PC-3 (cell line): ENCODE data around the gene ESR1. TPM values are rescaled to one million over a fixed set of nuclear protein-coding genes. Genes with fewer than 3 reads are reported as not detected.

Experiments
- ATAC-seq: fragments of 200-7000 bp; cut with Tn5 transposase; 2 replicates; pipeline ENCODE4 v1.9.1; 2020; ENCODE audit warnings: mild to moderate bottlenecking, moderate library complexity
- BruUV-seq: library from RNA; stranded (reverse); fragments of 400-500 nt; replicated peaks from 2 replicates; lab custom pipeline; 2021; lab: Mats Ljungman, UMichigan
- CTCF ChIA-PET: fragments of 300-600 bp; sonication (Branson Sonifier 250); formaldehyde crosslinking; loops from one replicate; lab custom pipeline; 2022; ENCODE audit warnings: antibody characterized with exemption; lab: Charles Lee
- POLR2A ChIA-PET: fragments of 300-600 bp; sonication (Branson Sonifier 250); formaldehyde crosslinking; loops from one replicate; lab custom pipeline; 2022; ENCODE audit warnings: antibody characterized with exemption; ENCODE audit not compliant: unreplicated experiment; lab: Charles Lee
- DNase-seq: peaks from one replicate; pipeline ENCODE4 v3.0.0-alpha.2; 2015
- H2AFZ ChIP-seq: fragments of 300-600 bp; sonication (generic); 2 replicates; pipeline ENCODE4 v1.6.0; 2016; ENCODE audit warnings: antibody characterized with exemption, low read length
- H3F3A ChIP-seq: fragments of 300-600 bp; sonication (generic); one replicate; pipeline ENCODE4 v1.6.0; 2017; ENCODE audit warnings: antibody characterized with exemption, low read length, control low read depth, mild to moderate bottlenecking; ENCODE audit not compliant: unreplicated experiment
- H3K27ac ChIP-seq: fragments of 300-600 bp; sonication (generic); 2 replicates; pipeline ENCODE4 v1.5.1; 2016; ENCODE audit warnings: mild to moderate bottlenecking, low read length
- H3K27me3 ChIP-seq: fragments of 300-600 bp; sonication (generic); 2 replicates; pipeline ENCODE4 v1.6.1; 2016; ENCODE audit warnings: low read length, mixed read lengths
- H3K36me3 ChIP-seq: fragments of 300-600 bp; sonication (generic); 2 replicates; pipeline ENCODE4 v1.6.1; 2016; ENCODE audit warnings: low read depth, mixed run types, low read length, mixed read lengths
- H3K4me1 ChIP-seq: fragments of 300-600 bp; sonication (generic); 2 replicates; pipeline ENCODE4 v1.5.1; 2016; ENCODE audit warnings: low read length; ENCODE audit not compliant: insufficient read depth
- H3K4me2 ChIP-seq: fragments of 300-600 bp; sonication (generic); 2 replicates; pipeline ENCODE4 v1.6.0; 2016; ENCODE audit warnings: low read length
- H3K4me3 ChIP-seq: fragments of 300-600 bp; sonication (generic); 2 replicates; pipeline ENCODE4 v1.5.1; 2016; ENCODE audit warnings: mild to moderate bottlenecking, low read length, mixed read lengths
- H3K79me2 ChIP-seq: fragments of 300-600 bp; sonication (generic); 2 replicates; pipeline ENCODE4 v1.6.1; 2017; ENCODE audit warnings: low read length, mixed read lengths
- H3K9ac ChIP-seq: fragments of 300-600 bp; sonication (generic); 2 replicates; pipeline ENCODE4 v1.6.0; 2016; ENCODE audit warnings: mild to moderate bottlenecking, low read length
- H3K9me2 ChIP-seq: fragments of 300-600 bp; sonication (generic); replicated peaks from 2 replicates; pipeline ENCODE4 v1.6.1; 2016; ENCODE audit warnings: mixed run types, low read length, mixed read lengths
- H3K9me3 ChIP-seq: fragments of 300-600 bp; sonication (generic); 2 replicates; pipeline ENCODE4 v1.6.1; 2016; ENCODE audit warnings: low read length, mixed read lengths
- H4K20me1 ChIP-seq: fragments of 300-600 bp; sonication (generic); 2 replicates; pipeline ENCODE4 v1.6.1; 2016; ENCODE audit warnings: low read length, mixed read lengths
- EZH2 ChIP-seq: fragments of 300-600 bp; sonication (generic); IDR thresholded peaks from one replicate; pipeline ENCODE4 v1.6.1; 2017; ENCODE audit warnings: antibody characterized with exemption, mild to moderate bottlenecking, low read length; ENCODE audit not compliant: unreplicated experiment
- EZH2phosphoT487 ChIP-seq: fragments of 300-600 bp; sonication (generic); IDR thresholded peaks from 2 replicates; pipeline ENCODE4 v1.6.1; 2018; ENCODE audit warnings: mild to moderate bottlenecking, antibody characterized with exemption, low read length, borderline replicate concordance
- intact Hi-C: fragments of 100-400 bp; cut with micrococcal nuclease; formaldehyde crosslinking; loops from 2 replicates; pipeline ENCODE4 v1.9.0; 2023
- total RNA-seq: library from RNA; depleted of rRNA; stranded (reverse); fragments of >200 nt; gene quantifications from 2 replicates; pipeline ENCODE4 v1.2.3, GENCODE V29; 2014
- TF ChIP-seq, protein P1 (sequence below): fragments of 300-600 bp; sonication (generic); conservative IDR thresholded peaks from 2 replicates; pipeline ENCODE4 v1.5.1; 2017; ENCODE audit warnings: antibody characterized with exemption, low read depth, mild to moderate bottlenecking, low read length

Gene ESR1
- total RNA-seq, 1 experiment from 2014 or later: 5.9 TPM

DNA sequence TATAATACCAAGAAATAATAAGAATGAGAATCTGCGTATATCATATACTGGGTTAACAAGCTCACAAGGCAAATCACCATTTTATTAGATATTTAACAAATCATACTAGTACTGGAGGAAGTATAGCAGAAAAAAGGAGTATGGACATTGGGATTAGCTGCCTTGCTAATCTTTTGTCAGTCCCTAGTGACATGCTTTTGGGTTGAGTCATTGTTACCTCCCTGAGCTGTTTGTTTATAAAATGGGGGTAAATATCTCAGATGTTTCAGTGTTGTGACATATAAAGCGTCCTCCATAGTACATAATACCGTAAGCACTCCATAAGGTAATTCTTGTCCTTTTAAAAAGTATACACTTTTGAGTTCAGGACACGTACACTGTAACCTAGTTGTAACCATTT lies 107.0 kb downstream of the ESR1 start:
- intact Hi-C loops: no loop called here
- POLR2A ChIA-PET: no interaction called here
- Histone ChIP-seq H3K36me3 (no peaks in the 10 kb centered on the region), H3K4me1 (peaks cover 55% of the 10 kb centered on the region), H3K9me2 (no peaks in the 10 kb centered on the region), H3K27ac (peak overlapping the region; percentile 88), H3K4me2 (peak overlapping the region; percentile 74), H2AFZ (peak overlapping the region; percentile 35; the same call in 1 of the 2 replicates), H3K9ac (peak overlapping the region; percentile 41; the same call in 1 of the 2 replicates), H3K27me3 (no peaks in the 10 kb centered on the region), H4K20me1 (no peaks in the 10 kb centered on the region), H3K4me3 (0 out of 2 replicates have a peak overlapping the region, but pooled peaks have one; percentile 35), H3F3A (no peaks in the 10 kb centered on the region), H3K9me3 (no peaks in the 10 kb centered on the region), H3K79me2 (no peaks in the 10 kb centered on the region)
- TF ChIP-seq, protein P1, sequence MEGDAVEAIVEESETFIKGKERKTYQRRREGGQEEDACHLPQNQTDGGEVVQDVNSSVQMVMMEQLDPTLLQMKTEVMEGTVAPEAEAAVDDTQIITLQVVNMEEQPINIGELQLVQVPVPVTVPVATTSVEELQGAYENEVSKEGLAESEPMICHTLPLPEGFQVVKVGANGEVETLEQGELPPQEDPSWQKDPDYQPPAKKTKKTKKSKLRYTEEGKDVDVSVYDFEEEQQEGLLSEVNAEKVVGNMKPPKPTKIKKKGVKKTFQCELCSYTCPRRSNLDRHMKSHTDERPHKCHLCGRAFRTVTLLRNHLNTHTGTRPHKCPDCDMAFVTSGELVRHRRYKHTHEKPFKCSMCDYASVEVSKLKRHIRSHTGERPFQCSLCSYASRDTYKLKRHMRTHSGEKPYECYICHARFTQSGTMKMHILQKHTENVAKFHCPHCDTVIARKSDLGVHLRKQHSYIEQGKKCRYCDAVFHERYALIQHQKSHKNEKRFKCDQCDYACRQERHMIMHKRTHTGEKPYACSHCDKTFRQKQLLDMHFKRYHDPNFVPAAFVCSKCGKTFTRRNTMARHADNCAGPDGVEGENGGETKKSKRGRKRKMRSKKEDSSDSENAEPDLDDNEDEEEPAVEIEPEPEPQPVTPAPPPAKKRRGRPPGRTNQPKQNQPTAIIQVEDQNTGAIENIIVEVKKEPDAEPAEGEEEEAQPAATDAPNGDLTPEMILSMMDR: no peak
- no peak for TF ChIP-seq EZH2
- no peak for TF ChIP-seq EZH2phosphoT487
- peak; percentile 84 for DNase-seq
- CTCF ChIA-PET: no interaction called here
- BruUV-seq: no TSS peak
- ATAC-seq: peak; percentile 59

DNA sequence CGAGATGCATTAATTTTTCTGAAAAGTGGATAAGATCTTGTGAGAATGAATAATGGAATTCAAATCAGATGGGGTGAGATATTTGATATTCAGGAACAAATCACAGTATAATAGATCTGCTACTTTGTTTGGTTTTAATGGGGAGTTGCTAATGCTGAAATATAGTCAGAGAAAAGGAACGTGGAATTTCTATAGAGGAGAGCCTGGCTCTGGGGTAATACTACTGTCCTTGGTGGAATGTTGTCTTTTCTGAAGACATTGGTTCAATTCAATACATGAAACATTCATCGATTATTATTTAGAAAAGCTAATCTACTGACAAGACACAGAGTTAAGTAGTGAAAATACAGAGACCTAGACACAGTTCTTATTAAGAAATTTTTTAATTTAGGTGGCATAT lies 108.6 kb downstream of the ESR1 start:
- Histone ChIP-seq H3K4me3 (no peak overlapping the region), H3K9ac (peak overlapping the region; percentile 48), H3K79me2 (no peaks in the 10 kb centered on the region), H3F3A (no peaks in the 10 kb centered on the region), H3K27me3 (no peaks in the 10 kb centered on the region), H3K9me3 (no peaks in the 10 kb centered on the region), H4K20me1 (no peaks in the 10 kb centered on the region), H2AFZ (no peak overlapping the region), H3K36me3 (no peaks in the 10 kb centered on the region), H3K9me2 (no peaks in the 10 kb centered on the region), H3K27ac (peak overlapping the region; percentile 88), H3K4me1 (peaks cover 55% of the 10 kb centered on the region), H3K4me2 (peak overlapping the region; percentile 74)
- intact Hi-C loops: no loop called here
- BruUV-seq: no TSS peak
- POLR2A ChIA-PET: no interaction called here
- ATAC-seq (no peak), DNase-seq (peak; percentile 15)
- CTCF ChIA-PET: no interaction called here
- TF ChIP-seq EZH2 (no peak), EZH2phosphoT487 (no peak)
- TF ChIP-seq, protein P1: no peak

DNA sequence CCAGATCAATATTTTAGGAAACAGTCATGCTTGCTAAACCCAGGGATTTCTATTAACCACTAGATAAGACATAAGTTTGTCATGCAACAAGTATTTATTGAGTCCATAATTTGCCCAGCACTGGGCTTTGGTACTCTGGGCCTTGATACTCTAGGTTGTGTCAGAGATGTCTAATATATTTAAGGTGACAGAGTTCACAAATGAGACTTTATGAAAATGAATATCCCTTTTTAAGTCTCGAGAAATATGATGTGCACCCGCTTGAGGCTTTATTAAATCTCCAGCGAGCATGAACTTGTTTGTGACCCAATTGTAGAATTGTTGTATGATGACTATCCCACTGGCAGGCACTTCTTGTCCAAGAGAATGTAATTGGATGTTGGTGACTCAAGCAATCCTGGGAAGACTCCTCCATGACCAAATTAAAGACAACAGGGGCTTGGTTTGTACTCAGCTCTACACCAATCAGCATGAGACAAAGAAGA lies 109.2 kb downstream of the ESR1 start:
- no peaks in the 10 kb centered on the region for H3K9me3 ChIP-seq
- DNase-seq (peak; percentile 89), ATAC-seq (peak; percentile 78)
- H3K27me3 ChIP-seq: no peaks in the 10 kb centered on the region
- H3K79me2 ChIP-seq: no peaks in the 10 kb centered on the region
- H3F3A ChIP-seq: no peaks in the 10 kb centered on the region
- intact Hi-C loops: no loop called here
- peak overlapping the region; percentile 74 for H3K4me2 ChIP-seq
- no peaks in the 10 kb centered on the region for H3K9me2 ChIP-seq
- BruUV-seq: no TSS peak
- TF ChIP-seq EZH2phosphoT487 (no peak), EZH2 (no peak)
- TF ChIP-seq, protein P1: no peak
- H3K9ac ChIP-seq: peak overlapping the region; percentile 48; the same call in 1 of the 2 replicates
- H3K4me3 ChIP-seq: no peak overlapping the region
- ChIA-PET POLR2A (no interaction called here), CTCF (no interaction called here)
- H3K27ac ChIP-seq: peak overlapping the region; percentile 88
- no peaks in the 10 kb centered on the region for H3K36me3 ChIP-seq
- H3K4me1 ChIP-seq: peaks cover 55% of the 10 kb centered on the region
- no peaks in the 10 kb centered on the region for H4K20me1 ChIP-seq
- H2AFZ ChIP-seq: peak overlapping the region; percentile 26; the same call in 1 of the 2 replicates
